ENCODE data around the gene STRIT1.

The STRIT1 gene

GRCh38 chr3:155292133-155292532 lies 1.4 kb downstream of the STRIT1 start:
- DNase-seq (ENCODE audit: extremely low spot score): no peak
- POLR2A ChIA-PET: no interaction called here
- CTCF ChIA-PET: no interaction called here
- no peak for TF ChIP-seq FOXK2 (IDR thresholded peaks at IDR 0.05)
- no peak for TF ChIP-seq ELF4 (IDR thresholded peaks at IDR 0.05)
- no peak for TF ChIP-seq PKNOX1 (IDR thresholded peaks at IDR 0.05)
- no peak for TF ChIP-seq BHLHE40 (IDR thresholded peaks at IDR 0.05; ENCODE audit: borderline replicate concordance)
- TF ChIP-seq FOXM1 (IDR thresholded peaks at IDR 0.05; ENCODE audit: borderline replicate concordance): no peak
- TF ChIP-seq LEF1 (IDR thresholded peaks at IDR 0.05; ENCODE audit: borderline replicate concordance): no peak
- no peak for TF ChIP-seq TARDBP (IDR thresholded peaks at IDR 0.05)
- no peak for TF ChIP-seq CTBP1 (IDR thresholded peaks at IDR 0.05; ENCODE audit: borderline replicate concordance)
- TF ChIP-seq L3MBTL2 (conservative IDR thresholded peaks at IDR 0.05): no peak
- TF ChIP-seq ZNF384 (IDR thresholded peaks at IDR 0.05): no peak
- no peak for TF ChIP-seq HDGF (IDR thresholded peaks at IDR 0.05; ENCODE audit: borderline replicate concordance)
- no peak for TF ChIP-seq SP1 (IDR thresholded peaks at IDR 0.05)
- no peak for TF ChIP-seq ARNT (IDR thresholded peaks at IDR 0.05)
- TF ChIP-seq FOXA1 (IDR thresholded peaks at IDR 0.05): no peak
- no peak for TF ChIP-seq NFRKB (IDR thresholded peaks at IDR 0.05)
- TF ChIP-seq SUZ12 (IDR thresholded peaks at IDR 0.05): no peak

GRCh38 chr3:155286736-155287135 lies 6.7 kb downstream of the STRIT1 start:
- no peak for DNase-seq (ENCODE audit: extremely low spot score)
- CTCF ChIA-PET: no interaction called here
- TF ChIP-seq FOXK2 (IDR thresholded peaks at IDR 0.05): no peak
- TF ChIP-seq BHLHE40 (IDR thresholded peaks at IDR 0.05; ENCODE audit: borderline replicate concordance): no peak
- TF ChIP-seq PKNOX1 (IDR thresholded peaks at IDR 0.05): no peak
- TF ChIP-seq ZNF384 (IDR thresholded peaks at IDR 0.05): no peak
- TF ChIP-seq LEF1 (IDR thresholded peaks at IDR 0.05; ENCODE audit: borderline replicate concordance): no peak
- POLR2A ChIA-PET: interaction anchor here (0.6 kb wide), 1 partner anchor 90 kb away, joined by 4 read pairs; no protein-coding TSS in a partner anchor

- DNase-seq (ENCODE audit: extremely low spot score): no peak
- ChIA-PET CTCF (no interaction called here), POLR2A (no interaction called here)
- no peak for TF ChIP-seq SUZ12 (IDR thresholded peaks at IDR 0.05)
- no peak for TF ChIP-seq LEF1 (IDR thresholded peaks at IDR 0.05; ENCODE audit: borderline replicate concordance)
- no peak for TF ChIP-seq FOXM1 (IDR thresholded peaks at IDR 0.05; ENCODE audit: borderline replicate concordance)
These were observed 7.5 kb downstream of the STRIT1 start for GRCh38 chr3:155285936-155286335.

GRCh38 chr3:155283092-155284056 lies 10.1 kb downstream of the STRIT1 start:
- DNase-seq (ENCODE audit: extremely low spot score): no peak
- no peak for TF ChIP-seq ELF4 (IDR thresholded peaks at IDR 0.05)
- TF ChIP-seq TARDBP (IDR thresholded peaks at IDR 0.05): no peak
- TF ChIP-seq FOXK2 (IDR thresholded peaks at IDR 0.05): no peak
- TF ChIP-seq HDGF (IDR thresholded peaks at IDR 0.05; ENCODE audit: borderline replicate concordance): no peak
- TF ChIP-seq SUZ12 (IDR thresholded peaks at IDR 0.05): no peak
- TF ChIP-seq ARNT (IDR thresholded peaks at IDR 0.05): no peak
- no peak for TF ChIP-seq FOXA1 (IDR thresholded peaks at IDR 0.05)
- no peak for TF ChIP-seq ZNF384 (IDR thresholded peaks at IDR 0.05)
- no peak for TF ChIP-seq PKNOX1 (IDR thresholded peaks at IDR 0.05)
- no peak for TF ChIP-seq FOXM1 (IDR thresholded peaks at IDR 0.05; ENCODE audit: borderline replicate concordance)
- no peak for TF ChIP-seq L3MBTL2 (conservative IDR thresholded peaks at IDR 0.05)
- no peak for TF ChIP-seq BHLHE40 (IDR thresholded peaks at IDR 0.05; ENCODE audit: borderline replicate concordance)
- TF ChIP-seq CTBP1 (IDR thresholded peaks at IDR 0.05; ENCODE audit: borderline replicate concordance): no peak
- no peak for TF ChIP-seq NFRKB (IDR thresholded peaks at IDR 0.05)
- TF ChIP-seq LEF1 (IDR thresholded peaks at IDR 0.05; ENCODE audit: borderline replicate concordance): no peak
- TF ChIP-seq SP1 (IDR thresholded peaks at IDR 0.05): no peak
- CTCF ChIA-PET: no interaction called here
- POLR2A ChIA-PET: no interaction called here

- POLR2A ChIA-PET: no interaction called here
- DNase-seq (ENCODE audit: extremely low spot score): no peak
- TF ChIP-seq SP1 (IDR thresholded peaks at IDR 0.05) (no peak), ELF4 (IDR thresholded peaks at IDR 0.05) (no peak), FOXK2 (IDR thresholded peaks at IDR 0.05) (no peak), PKNOX1 (IDR thresholded peaks at IDR 0.05) (no peak), L3MBTL2 (conservative IDR thresholded peaks at IDR 0.05) (no peak), CTBP1 (IDR thresholded peaks at IDR 0.05; ENCODE audit: borderline replicate concordance) (no peak), HDGF (IDR thresholded peaks at IDR 0.05; ENCODE audit: borderline replicate concordance) (no peak), NFRKB (IDR thresholded peaks at IDR 0.05) (no peak), FOXM1 (IDR thresholded peaks at IDR 0.05; ENCODE audit: borderline replicate concordance) (no peak), FOXA1 (IDR thresholded peaks at IDR 0.05) (no peak), TARDBP (IDR thresholded peaks at IDR 0.05) (no peak), BHLHE40 (IDR thresholded peaks at IDR 0.05; ENCODE audit: borderline replicate concordance) (no peak), ZNF384 (IDR thresholded peaks at IDR 0.05) (no peak), ARNT (IDR thresholded peaks at IDR 0.05) (no peak)
- CTCF ChIA-PET: no interaction called here
These were observed 10.9 kb downstream of the STRIT1 start for GRCh38 chr3:155282385-155283091.

All from HEK293T (cell line).